NB4 (cell line): Measurements from ENCODE around the gene SYT14.

ENCODE experiments used
- MYC ChIP-seq: IDR thresholded peaks from 2 replicates; pipeline ENCODE4 v1.6.1; 2011; ENCODE audit warnings: low read depth, low read length
- POLR2A ChIP-seq: IDR thresholded peaks from 2 replicates; pipeline ENCODE4 v1.6.1; 2011; ENCODE audit warnings: mild to moderate bottlenecking; ENCODE audit not compliant: insufficient read length; ENCODE audit errors: extremely low read depth
- TF ChIP-seq, protein P1 (sequence below): IDR thresholded peaks from one replicate; pipeline ENCODE4 v1.5.1; 2012; ENCODE audit warnings: low read depth, low read length
- TF ChIP-seq, protein P2 (sequence below): IDR thresholded peaks from 2 replicates; pipeline ENCODE4 v1.6.1; 2011; ENCODE audit warnings: low read depth, low read length

DNA sequence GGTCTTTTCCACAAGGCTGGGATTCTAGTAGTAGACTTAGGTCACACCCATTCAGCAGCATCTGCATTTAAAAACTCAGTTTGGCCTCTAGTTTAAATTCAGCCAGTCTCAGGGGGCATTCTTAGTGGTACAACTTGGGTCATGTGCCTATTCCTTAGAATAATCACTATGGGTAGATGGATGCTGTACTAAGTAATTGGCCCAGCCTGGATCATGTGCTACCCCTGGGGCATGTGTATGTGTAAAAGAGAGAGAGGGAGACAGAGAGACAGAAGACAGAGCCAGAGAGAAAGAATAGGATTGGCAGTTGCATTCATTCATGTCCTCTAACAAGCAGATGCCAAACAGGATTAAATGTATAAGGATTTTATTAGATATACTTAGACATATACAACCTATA, 13.6 kb upstream of the SYT14 start:
- TF ChIP-seq, protein P1, sequence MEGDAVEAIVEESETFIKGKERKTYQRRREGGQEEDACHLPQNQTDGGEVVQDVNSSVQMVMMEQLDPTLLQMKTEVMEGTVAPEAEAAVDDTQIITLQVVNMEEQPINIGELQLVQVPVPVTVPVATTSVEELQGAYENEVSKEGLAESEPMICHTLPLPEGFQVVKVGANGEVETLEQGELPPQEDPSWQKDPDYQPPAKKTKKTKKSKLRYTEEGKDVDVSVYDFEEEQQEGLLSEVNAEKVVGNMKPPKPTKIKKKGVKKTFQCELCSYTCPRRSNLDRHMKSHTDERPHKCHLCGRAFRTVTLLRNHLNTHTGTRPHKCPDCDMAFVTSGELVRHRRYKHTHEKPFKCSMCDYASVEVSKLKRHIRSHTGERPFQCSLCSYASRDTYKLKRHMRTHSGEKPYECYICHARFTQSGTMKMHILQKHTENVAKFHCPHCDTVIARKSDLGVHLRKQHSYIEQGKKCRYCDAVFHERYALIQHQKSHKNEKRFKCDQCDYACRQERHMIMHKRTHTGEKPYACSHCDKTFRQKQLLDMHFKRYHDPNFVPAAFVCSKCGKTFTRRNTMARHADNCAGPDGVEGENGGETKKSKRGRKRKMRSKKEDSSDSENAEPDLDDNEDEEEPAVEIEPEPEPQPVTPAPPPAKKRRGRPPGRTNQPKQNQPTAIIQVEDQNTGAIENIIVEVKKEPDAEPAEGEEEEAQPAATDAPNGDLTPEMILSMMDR, result no peak
- TF ChIP-seq, protein P2, sequence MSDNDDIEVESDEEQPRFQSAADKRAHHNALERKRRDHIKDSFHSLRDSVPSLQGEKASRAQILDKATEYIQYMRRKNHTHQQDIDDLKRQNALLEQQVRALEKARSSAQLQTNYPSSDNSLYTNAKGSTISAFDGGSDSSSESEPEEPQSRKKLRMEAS, result no peak
- TF ChIP-seq POLR2A, result no peak
- TF ChIP-seq MYC, result no peak
